Panc1 (cell line): ENCODE data around the gene KIF21A. TPM values are rescaled to one million over a fixed set of nuclear protein-coding genes. Genes with fewer than 3 reads are reported as not detected.

ENCODE experiments used
- ATAC-seq: fragments of 200-7000 bp; cut with Tn5 transposase; 2 replicates; pipeline ENCODE4 v1.9.1; 2020; ENCODE audit warnings: mild to moderate bottlenecking, moderate library complexity
- BruUV-seq: library from RNA; stranded (reverse); fragments of 400-500 nt; replicated peaks from 2 replicates; lab custom pipeline; 2021; lab: Mats Ljungman, UMichigan
- CTCF ChIA-PET: fragments of 300-600 bp; sonication (Branson Sonifier 250); formaldehyde crosslinking; loops from one replicate; lab custom pipeline; 2022; ENCODE audit warnings: antibody characterized with exemption; lab: Charles Lee
- POLR2A ChIA-PET: fragments of 300-600 bp; sonication (Branson Sonifier 250); formaldehyde crosslinking; loops from one replicate; lab custom pipeline; 2022; ENCODE audit warnings: antibody characterized with exemption; lab: Charles Lee
- DNase-seq: peaks from one replicate; pipeline ENCODE4 v3.0.0-alpha.2; 2010; ENCODE audit warnings: low read depth, low spot score
- H3K27ac ChIP-seq: 2 replicates; pipeline ENCODE4 v1.5.1; 2011; ENCODE audit warnings: mild to moderate bottlenecking, low read length, inconsistent platforms
- H3K27me3 ChIP-seq: fragments of 200-500 bp; sonication (Bioruptor generic); 2 replicates; pipeline ENCODE4 v1.6.0; 2014; ENCODE audit warnings: low read length, inconsistent platforms; ENCODE audit not compliant: control insufficient read depth, insufficient read depth
- H3K36me3 ChIP-seq: fragments of 200-500 bp; sonication (Bioruptor generic); 2 replicates; pipeline ENCODE4 v1.5.1; 2014; ENCODE audit warnings: inconsistent platforms, mild to moderate bottlenecking, low read length, moderate library complexity; ENCODE audit not compliant: control insufficient read depth, insufficient read depth
- H3K4me1 ChIP-seq: 2 replicates; pipeline ENCODE4 v1.5.1; 2011; ENCODE audit warnings: inconsistent platforms, mild to moderate bottlenecking, low read length, moderate library complexity; ENCODE audit not compliant: control insufficient read depth, insufficient read depth
- H3K4me3 ChIP-seq, 2 experiments: 2 replicates each; pipeline ENCODE4 v1.5.1; 2011 to 2012; ENCODE audit warnings: low read depth in 2 of 2, low read length in 2 of 2, mild to moderate bottlenecking in 2 of 2, inconsistent platforms in 1 of 2, moderate library complexity in 1 of 2
- H3K9me3 ChIP-seq: fragments of 200-500 bp; sonication (Bioruptor generic); 2 replicates; pipeline ENCODE4 v1.5.1; 2014; ENCODE audit warnings: low read depth, mild to moderate bottlenecking, inconsistent platforms, low read length, moderate library complexity; ENCODE audit not compliant: control insufficient read depth, insufficient read depth
- POLR2AphosphoS5 ChIP-seq: IDR thresholded peaks from 2 replicates; pipeline ENCODE4 v1.6.1; 2012; ENCODE audit warnings: mild to moderate bottlenecking, low read depth, low read length, moderate library complexity
- SIN3A ChIP-seq: IDR thresholded peaks from 2 replicates; pipeline ENCODE4 v1.6.1; 2012; ENCODE audit warnings: low read depth, mild to moderate bottlenecking, low read length, moderate library complexity, borderline replicate concordance; ENCODE audit not compliant: insufficient read depth
- TCF7L2 ChIP-seq: IDR thresholded peaks from 2 replicates; pipeline ENCODE4 v1.6.1; 2011; ENCODE audit warnings: mild to moderate bottlenecking, low read depth, low read length, inconsistent platforms
- in situ Hi-C: cut with HindIII; loops from 2 replicates; pipeline ENCODE4 v1.10.0; 2016; ENCODE audit warnings: low sequenced_read_pairs, low pct_unique_long_range_greater_than_20kb
- intact Hi-C: fragments of 100-400 bp; cut with micrococcal nuclease; formaldehyde crosslinking; loops from one replicate; pipeline ENCODE4 v1.10.0; 2022; ENCODE audit not compliant: unreplicated experiment
- total RNA-seq: library from RNA; stranded (reverse); gene quantifications from one replicate; pipeline ENCODE4 v1.2.1, GENCODE V29; 2021; ENCODE audit not compliant: unreplicated experiment
- TF ChIP-seq, protein P1 (sequence below): fragments of 450-650 bp; IDR thresholded peaks from 2 replicates; pipeline ENCODE4 v1.5.1; 2017; ENCODE audit warnings: mild to moderate bottlenecking
- TF ChIP-seq, protein P2 (sequence below), 2 experiments: IDR thresholded peaks; 2 replicates each; pipeline ENCODE4 v1.6.1; 2011 to 2012; ENCODE audit warnings: low read depth in 2 of 2, control low read depth in 1 of 2, low read length in 1 of 2, mild to moderate bottlenecking in 1 of 2, moderate library complexity in 1 of 2; ENCODE audit not compliant: insufficient read depth in 1 of 2

The KIF21A gene
- total RNA-seq, 1 experiment from 2014 or later: 25.6 TPM

DNA sequence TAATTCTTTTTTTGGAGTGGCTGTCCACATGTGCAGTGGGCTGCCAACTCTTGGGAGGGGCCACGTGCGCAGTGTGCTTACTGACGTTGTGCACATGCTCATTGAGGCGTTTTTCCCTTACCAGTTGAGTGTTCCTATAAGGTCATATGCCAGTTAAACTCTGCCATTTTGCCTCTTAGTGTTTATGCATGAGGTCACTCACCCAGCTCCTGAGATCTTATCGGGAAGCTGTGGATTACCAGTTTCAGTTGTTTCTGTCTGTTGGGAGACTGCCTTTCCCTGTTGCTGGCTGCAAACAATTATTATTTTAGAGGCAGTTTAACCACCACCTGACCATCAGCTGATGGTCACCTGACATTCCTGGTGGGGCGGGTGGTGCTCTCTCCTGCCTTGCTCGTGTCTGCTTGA, 16.1 kb upstream of the KIF21A start:
- no peak for DNase-seq
- no peak for TF ChIP-seq TCF7L2
- TF ChIP-seq, protein P1, sequence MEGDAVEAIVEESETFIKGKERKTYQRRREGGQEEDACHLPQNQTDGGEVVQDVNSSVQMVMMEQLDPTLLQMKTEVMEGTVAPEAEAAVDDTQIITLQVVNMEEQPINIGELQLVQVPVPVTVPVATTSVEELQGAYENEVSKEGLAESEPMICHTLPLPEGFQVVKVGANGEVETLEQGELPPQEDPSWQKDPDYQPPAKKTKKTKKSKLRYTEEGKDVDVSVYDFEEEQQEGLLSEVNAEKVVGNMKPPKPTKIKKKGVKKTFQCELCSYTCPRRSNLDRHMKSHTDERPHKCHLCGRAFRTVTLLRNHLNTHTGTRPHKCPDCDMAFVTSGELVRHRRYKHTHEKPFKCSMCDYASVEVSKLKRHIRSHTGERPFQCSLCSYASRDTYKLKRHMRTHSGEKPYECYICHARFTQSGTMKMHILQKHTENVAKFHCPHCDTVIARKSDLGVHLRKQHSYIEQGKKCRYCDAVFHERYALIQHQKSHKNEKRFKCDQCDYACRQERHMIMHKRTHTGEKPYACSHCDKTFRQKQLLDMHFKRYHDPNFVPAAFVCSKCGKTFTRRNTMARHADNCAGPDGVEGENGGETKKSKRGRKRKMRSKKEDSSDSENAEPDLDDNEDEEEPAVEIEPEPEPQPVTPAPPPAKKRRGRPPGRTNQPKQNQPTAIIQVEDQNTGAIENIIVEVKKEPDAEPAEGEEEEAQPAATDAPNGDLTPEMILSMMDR: no peak
- TF ChIP-seq POLR2AphosphoS5: no peak
- TF ChIP-seq, protein P2, sequence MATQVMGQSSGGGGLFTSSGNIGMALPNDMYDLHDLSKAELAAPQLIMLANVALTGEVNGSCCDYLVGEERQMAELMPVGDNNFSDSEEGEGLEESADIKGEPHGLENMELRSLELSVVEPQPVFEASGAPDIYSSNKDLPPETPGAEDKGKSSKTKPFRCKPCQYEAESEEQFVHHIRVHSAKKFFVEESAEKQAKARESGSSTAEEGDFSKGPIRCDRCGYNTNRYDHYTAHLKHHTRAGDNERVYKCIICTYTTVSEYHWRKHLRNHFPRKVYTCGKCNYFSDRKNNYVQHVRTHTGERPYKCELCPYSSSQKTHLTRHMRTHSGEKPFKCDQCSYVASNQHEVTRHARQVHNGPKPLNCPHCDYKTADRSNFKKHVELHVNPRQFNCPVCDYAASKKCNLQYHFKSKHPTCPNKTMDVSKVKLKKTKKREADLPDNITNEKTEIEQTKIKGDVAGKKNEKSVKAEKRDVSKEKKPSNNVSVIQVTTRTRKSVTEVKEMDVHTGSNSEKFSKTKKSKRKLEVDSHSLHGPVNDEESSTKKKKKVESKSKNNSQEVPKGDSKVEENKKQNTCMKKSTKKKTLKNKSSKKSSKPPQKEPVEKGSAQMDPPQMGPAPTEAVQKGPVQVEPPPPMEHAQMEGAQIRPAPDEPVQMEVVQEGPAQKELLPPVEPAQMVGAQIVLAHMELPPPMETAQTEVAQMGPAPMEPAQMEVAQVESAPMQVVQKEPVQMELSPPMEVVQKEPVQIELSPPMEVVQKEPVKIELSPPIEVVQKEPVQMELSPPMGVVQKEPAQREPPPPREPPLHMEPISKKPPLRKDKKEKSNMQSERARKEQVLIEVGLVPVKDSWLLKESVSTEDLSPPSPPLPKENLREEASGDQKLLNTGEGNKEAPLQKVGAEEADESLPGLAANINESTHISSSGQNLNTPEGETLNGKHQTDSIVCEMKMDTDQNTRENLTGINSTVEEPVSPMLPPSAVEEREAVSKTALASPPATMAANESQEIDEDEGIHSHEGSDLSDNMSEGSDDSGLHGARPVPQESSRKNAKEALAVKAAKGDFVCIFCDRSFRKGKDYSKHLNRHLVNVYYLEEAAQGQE (IDR thresholded peaks at IDR 0.05; ENCODE audit: insufficient read depth in 1 of 2, low read depth in 2 of 2, low read length in 1 of 2): no peak
- in situ Hi-C loops: no loop called here
- ChIA-PET CTCF (no interaction called here), POLR2A (no interaction called here)
- intact Hi-C loops: no loop called here
- no peaks in the 10 kb centered on the region for H3K27me3 ChIP-seq
- BruUV-seq: no TSS peak
- ATAC-seq: no peak
- no peaks in the 10 kb centered on the region for H3K36me3 ChIP-seq
- no peak overlapping the region for H3K4me3 ChIP-seq
- no peak overlapping the region for H3K27ac ChIP-seq
- no peaks in the 10 kb centered on the region for H3K4me1 ChIP-seq
- H3K9me3 ChIP-seq: no peaks in the 10 kb centered on the region

DNA sequence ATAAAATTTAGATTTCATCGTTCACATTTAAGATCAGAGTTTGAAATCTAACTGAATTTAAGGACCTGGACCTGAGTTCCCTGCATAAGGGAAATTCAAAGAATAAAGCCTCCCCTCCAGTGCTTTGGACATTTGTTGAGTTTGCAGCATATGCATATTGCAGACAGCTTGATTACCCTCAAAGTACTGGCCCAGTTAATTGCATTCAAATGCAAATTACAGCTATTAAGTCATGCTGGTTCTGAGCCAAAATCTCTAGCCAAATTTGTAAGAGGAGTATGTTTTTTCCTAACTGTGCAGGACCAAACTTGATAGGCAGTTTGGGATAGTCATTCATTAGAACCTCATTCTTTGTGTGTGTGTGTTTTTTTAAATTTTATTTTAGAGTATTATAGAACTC, 9.1 kb upstream of the KIF21A start:
- POLR2A ChIA-PET: no interaction called here
- intact Hi-C loops: no loop called here
- H3K4me1 ChIP-seq: no peaks in the 10 kb centered on the region
- no peaks in the 10 kb centered on the region for H3K36me3 ChIP-seq
- CTCF ChIA-PET: no interaction called here
- in situ Hi-C loops: no loop called here
- no peak for ATAC-seq
- no peaks in the 10 kb centered on the region for H3K9me3 ChIP-seq
- no peak for DNase-seq
- TF ChIP-seq, protein P2 (IDR thresholded peaks at IDR 0.05; ENCODE audit: insufficient read depth in 1 of 2, low read depth in 2 of 2, low read length in 1 of 2): no peak
- no peak for TF ChIP-seq POLR2AphosphoS5
- no peak for TF ChIP-seq TCF7L2
- no peak for TF ChIP-seq SIN3A
- TF ChIP-seq, protein P1: no peak
- H3K4me3 ChIP-seq: no peak overlapping the region
- no peaks in the 10 kb centered on the region; the same call in 1 of the 2 replicates for H3K27me3 ChIP-seq
- no peak overlapping the region for H3K27ac ChIP-seq
- no TSS peak for BruUV-seq
